ENCODE measurements around the gene MAML3. TPM values are rescaled to one million over a fixed set of nuclear protein-coding genes. Genes with fewer than 3 reads are reported as not detected.

The MAML3 gene
- total and polyA plus RNA-seq, 2 of the 13 experiments (the other 11 are each of a cell fraction or from before 2014, with no cell fraction given): 0.05 to 0.13 TPM

GRCh38 chr4:139884438-139884837 is 269.5 kb downstream of the MAML3 start (continued):
- no peak for TF ChIP-seq SNAPC4 (CRISPR knock-in tag; IDR thresholded peaks at IDR 0.05)
- peak; percentile 47; the same call in 1 of the 2 replicates for TF ChIP-seq AHDC1 (CRISPR knock-in tag; IDR thresholded peaks at IDR 0.05; ENCODE audit: borderline replicate concordance)
- TF ChIP-seq MYNN (CRISPR knock-in tag; IDR thresholded peaks at IDR 0.05; ENCODE audit: low read depth): no peak
- no peak for TF ChIP-seq HIVEP1 (CRISPR knock-in tag; IDR thresholded peaks at IDR 0.05)
- TF ChIP-seq PHF21A (CRISPR knock-in tag; IDR thresholded peaks at IDR 0.05): no peak
- TF ChIP-seq ONECUT2 (CRISPR knock-in tag; IDR thresholded peaks at IDR 0.05): no peak
- no peak for TF ChIP-seq TEAD3 (CRISPR knock-in tag; optimal IDR thresholded peaks at IDR 0.05; ENCODE audit: borderline replicate concordance)
- TF ChIP-seq MED8 (CRISPR knock-in tag; IDR thresholded peaks at IDR 0.05; ENCODE audit: insufficient replicate concordance): no peak
- no peak for TF ChIP-seq ZNF687 (CRISPR knock-in tag; IDR thresholded peaks at IDR 0.05)
- no peak for TF ChIP-seq ZNF572 (CRISPR knock-in tag; IDR thresholded peaks at IDR 0.05)
- TF ChIP-seq KLF15 (CRISPR knock-in tag; IDR thresholded peaks at IDR 0.05; ENCODE audit: borderline replicate concordance): no peak
- no peak for TF ChIP-seq ZNF335 (CRISPR knock-in tag; IDR thresholded peaks at IDR 0.05)
- TF ChIP-seq FOXO1 (CRISPR knock-in tag; IDR thresholded peaks at IDR 0.05): peak; percentile 54; the same call in 1 of the 2 replicates
- TF ChIP-seq WIZ (CRISPR knock-in tag; IDR thresholded peaks at IDR 0.05): no peak
- peak; percentile 58 for TF ChIP-seq GATAD2A (CRISPR knock-in tag; IDR thresholded peaks at IDR 0.05)

Data from HepG2 (cell line).